HepG2 (cell line): Measurements from ENCODE around the gene CYBC1. TPM values are rescaled to one million over a fixed set of nuclear protein-coding genes. Genes with fewer than 3 reads are reported as not detected.

Experiments
- CREBL2 ChIP-seq: sonication (generic); formaldehyde crosslinking; IDR thresholded peaks from 2 replicates; pipeline ENCODE4 v1.8.1; 2023; ENCODE audit warnings: missing genetic modification reagents, mild to moderate bottlenecking, borderline replicate concordance
- DMTF1 ChIP-seq: sonication (generic); formaldehyde crosslinking; IDR thresholded peaks from 2 replicates; pipeline ENCODE4 v1.4.0; 2020; ENCODE audit warnings: mild to moderate bottlenecking, missing genetic modification reagents
- GLI4 ChIP-seq: sonication (generic); formaldehyde crosslinking; IDR thresholded peaks from 2 replicates; pipeline ENCODE4 v1.5.1; 2020; ENCODE audit warnings: missing genetic modification reagents, mild to moderate bottlenecking, moderate library complexity, borderline replicate concordance
- NFATC3 ChIP-seq: sonication (generic); formaldehyde crosslinking; IDR thresholded peaks from 2 replicates; pipeline ENCODE4 v1.5.1; 2020; ENCODE audit warnings: mild to moderate bottlenecking, missing genetic modification reagents
- RFXANK ChIP-seq: IDR thresholded peaks from 2 replicates; pipeline ENCODE4 v1.6.1; 2016
- TRAFD1 ChIP-seq: sonication (generic); formaldehyde crosslinking; IDR thresholded peaks from 2 replicates; pipeline ENCODE4 v1.5.1; 2020; ENCODE audit warnings: missing genetic modification reagents, mild to moderate bottlenecking, borderline replicate concordance
- ZBTB14 ChIP-seq: sonication (generic); formaldehyde crosslinking; IDR thresholded peaks from 2 replicates; pipeline ENCODE4 v1.4.0; 2020; ENCODE audit warnings: missing genetic modification reagents
- ZBTB40 ChIP-seq, 2 experiments: fragments of 450-650 bp in 1 of 2; sonication (generic) in 1 of 2; formaldehyde crosslinking in 1 of 2; IDR thresholded peaks; 2 replicates each; pipeline versions ENCODE4 v1.6.1 to v1.8.0; 2016 to 2022; ENCODE audit warnings: antibody characterized with exemption in 1 of 2, mild to moderate bottlenecking in 1 of 2, missing genetic modification reagents in 1 of 2
- ZNF225 ChIP-seq: sonication (generic); formaldehyde crosslinking; IDR thresholded peaks from 2 replicates; pipeline ENCODE4 v1.4.0; 2020; ENCODE audit warnings: mild to moderate bottlenecking, missing genetic modification reagents
- ZNF556 ChIP-seq: sonication (generic); formaldehyde crosslinking; IDR thresholded peaks from 2 replicates; pipeline ENCODE4 v1.4.0; 2020; ENCODE audit warnings: mild to moderate bottlenecking, missing genetic modification reagents, borderline replicate concordance
- ZNF691 ChIP-seq: sonication (generic); formaldehyde crosslinking; IDR thresholded peaks from 2 replicates; pipeline ENCODE4 v1.4.0; 2020; ENCODE audit warnings: missing genetic modification reagents, low read depth, mild to moderate bottlenecking, borderline replicate concordance
- polyA plus RNA-seq, 8 experiments: library from polyadenylated mRNA; depleted of rRNA in 3 of 8; stranded (reverse) in 7 of 8; unstranded in 1 of 8; fragments of >200 nt; fragmentation: Illumina TruSeq in 4 of 8; extraction: Trizol in 4 of 8; gene quantifications; 2 replicates each; pipeline versions ENCODE4 v1.2.1 to v1.2.3, GENCODE V29; 2011 to 2016; ENCODE audit warnings: low read depth in 4 of 8, missing spikeins in 1 of 8, mixed read lengths in 1 of 8; ENCODE audit not compliant: insufficient read depth in 1 of 8
- total RNA-seq, 5 experiments: library from RNA; depleted of rRNA; stranded (reverse); fragments of >200 nt; fragmentation: Illumina TruSeq; extraction: Trizol; gene quantifications; 2 replicates each; pipeline ENCODE4 v1.2.3, GENCODE V29; 2016; ENCODE audit warnings: low read depth in 1 of 5

CYBC1 gene
- total and polyA plus RNA-seq, 2 of the 13 experiments (the other 11 are each of a cell fraction or from before 2014, with no cell fraction given): 43.4 to 44.1 TPM

- TF ChIP-seq ZBTB40 (IDR thresholded peaks at IDR 0.05): no peak
- TF ChIP-seq ZBTB40 (CRISPR knock-in tag; IDR thresholded peaks at IDR 0.05): peak; percentile 85
- TF ChIP-seq ZNF556 (CRISPR knock-in tag): peak; percentile 67; the same call in 1 of the 2 replicates
- TF ChIP-seq ZBTB14 (CRISPR knock-in tag): peak; percentile 81
- peak; percentile 69; the same call in 1 of the 2 replicates for TF ChIP-seq GLI4
- TF ChIP-seq TRAFD1 (CRISPR knock-in tag): no peak
- TF ChIP-seq ZNF225 (CRISPR knock-in tag): peak; percentile 84; the same call in 1 of the 2 replicates
- peak; percentile 74; the same call in 1 of the 2 replicates for TF ChIP-seq RFXANK (CRISPR knock-in tag)
- no peak for TF ChIP-seq NFATC3 (CRISPR knock-in tag)
- TF ChIP-seq DMTF1: no peak
- TF ChIP-seq ZNF691 (CRISPR knock-in tag): peak; percentile 95
- no peak for TF ChIP-seq CREBL2
These were observed at the start of gene CYBC1 (continued) for GRCh38 chr17:82450357-82451106.
